A549 (cell line): ENCODE data around the gene CAMK1G.

Experiments
- CBX2 ChIP-seq: fragments of 200-600 bp; sonication (generic); IDR thresholded peaks from 2 replicates; pipeline ENCODE4 v1.6.1; 2016; ENCODE audit warnings: low read depth, mild to moderate bottlenecking, borderline replicate concordance
- CTCF ChIP-seq: fragments of >200 bp; sonication (Bioruptor Twin); formaldehyde crosslinking; IDR thresholded peaks from 3 replicates; pipeline ENCODE4 v1.5.1; 2016
- HES2 ChIP-seq: fragments of >200 bp; sonication (Bioruptor Twin); formaldehyde crosslinking; IDR thresholded peaks from 2 replicates; pipeline ENCODE4 v1.6.1; 2016
- HOXA7 ChIP-seq: fragments of 250-450 bp; sonication (Bioruptor Pico); IDR thresholded peaks from 2 replicates; pipeline ENCODE4 v1.5.0; 2020; ENCODE audit warnings: mild to moderate bottlenecking, moderate library complexity
- POLR2A ChIP-seq: IDR thresholded peaks from 2 replicates; pipeline ENCODE4 v1.6.1; 2012; ENCODE audit warnings: mild to moderate bottlenecking, low read length
- RAD21 ChIP-seq, 2 experiments: fragments of >200 bp in 1 of 2; sonication (Bioruptor Twin) in 1 of 2; formaldehyde crosslinking in 1 of 2; IDR thresholded peaks in 1 of 2; conservative IDR thresholded peaks in 1 of 2; 2 replicates in 1 of 2; 3 replicates in 1 of 2; pipeline ENCODE4 v1.6.1; 2012 to 2018; ENCODE audit warnings: inconsistent platforms in 1 of 2
- RARB ChIP-seq: fragments of 250-450 bp; sonication (Bioruptor Pico); IDR thresholded peaks from 2 replicates; pipeline ENCODE4 v1.8.0; 2021; ENCODE audit warnings: mild to moderate bottlenecking, moderate library complexity

- no peak for TF ChIP-seq CTCF
- no peak for TF ChIP-seq HOXA7
- no peak for TF ChIP-seq RARB (CRISPR knock-in tag)
- no peak for TF ChIP-seq CBX2
- TF ChIP-seq POLR2A: no peak
- TF ChIP-seq RAD21 (conservative IDR thresholded peaks at IDR 0.05 in 1 of 2, IDR thresholded peaks at IDR 0.05 in 1 of 2): no peak
- no peak for TF ChIP-seq HES2
Observed at GRCh38 chr1:209554761-209555611, 28.5 kb upstream of the CAMK1G start.
